Uterus (tissue), 4 donors: ENCODE data around the gene RTF2. TPM values are rescaled to one million over a fixed set of nuclear protein-coding genes. Genes with fewer than 3 reads are reported as not detected.

Experiments
- DNase-seq, 2 donors: peaks; one replicate each; pipeline ENCODE4 v3.0.0-alpha.2; 2019 to 2020
- H3K27ac ChIP-seq, 2 donors: fragments of 200-600 bp; sonication (generic); 1 replicate in 1 of 2; 2 replicates in 1 of 2; pipeline ENCODE4 v1.5.1; 2016 to 2018
- H3K27me3 ChIP-seq, 2 donors: fragments of 200-600 bp; sonication (generic); one replicate each; pipeline ENCODE4 v1.5.1; 2018 to 2019; ENCODE audit warnings: control low read depth in 1 of 2
- H3K36me3 ChIP-seq, 2 donors: fragments of 200-600 bp; sonication (generic); one replicate each; pipeline ENCODE4 v1.5.1; 2019; ENCODE audit warnings: control low read depth in 1 of 2
- H3K4me1 ChIP-seq, 2 donors: fragments of 200-600 bp; sonication (generic); one replicate each; pipeline ENCODE4 v1.5.1; 2018 to 2019; ENCODE audit warnings: control low read depth in 1 of 2
- H3K4me3 ChIP-seq, 2 donors: fragments of 200-600 bp; sonication (generic); 1 replicate in 1 of 2; 2 replicates in 1 of 2; pipeline ENCODE4 v1.5.1; 2018 to 2019; ENCODE audit warnings: mild to moderate bottlenecking in 1 of 2
- H3K9me3 ChIP-seq, 2 donors: fragments of 200-600 bp; sonication (generic); one replicate each; pipeline ENCODE4 v1.5.1; 2019; ENCODE audit warnings: control low read depth in 1 of 2
- CTCF ChIP-seq, 4 experiments: fragments of 200-600 bp in 2 of 4; fragments of 450-650 bp in 2 of 4; sonication (generic) in 2 of 4; IDR thresholded peaks; one replicate each; pipeline ENCODE4 v1.5.1; 2016 to 2019; ENCODE audit warnings: antibody characterized with exemption in 4 of 4, mild to moderate bottlenecking in 2 of 4, moderate library complexity in 1 of 4
- POLR2A ChIP-seq, 2 donors: fragments of 450-650 bp; IDR thresholded peaks; one replicate each; pipeline ENCODE4 v1.6.1; 2016; ENCODE audit warnings: antibody characterized with exemption in 2 of 2, mild to moderate bottlenecking in 1 of 2, moderate library complexity in 1 of 2
- intact Hi-C: fragments of 100-400 bp; cut with DNase I; formaldehyde crosslinking; loops from one replicate; pipeline ENCODE4 v1.15.1; 2023; ENCODE audit warnings: low total_unique reads
- total RNA-seq, 4 donors: library from RNA; depleted of rRNA in 3 of 4; stranded (reverse); fragments of >200 nt in 3 of 4; gene quantifications; one replicate each; pipeline versions ENCODE4 v1.1.0 to v1.2.4, GENCODE V29; 2014 to 2023
- donor health status: DM: yes; HTN: yes; CAD: no.

Gene RTF2
- total RNA-seq, 4 donors from 2014 or later, result 27.4 to 86.6 (median 69.6) TPM

- Histone ChIP-seq H3K4me3 (no peak overlapping the region), H3K36me3 (no peaks in the 10 kb centered on the region), H3K27ac (no peak overlapping the region), H3K27me3 (no peaks in the 10 kb centered on the region), H3K4me1 (no peaks in the 10 kb centered on the region), H3K9me3 (no peaks in the 10 kb centered on the region)
- DNase-seq, result no peak
- intact Hi-C loops, result no loop called here
- TF ChIP-seq POLR2A (IDR thresholded peaks at IDR 0.05), result no peak
- TF ChIP-seq CTCF (IDR thresholded peaks at IDR 0.05), result no peak
These were observed 45.0 kb downstream of the RTF2 start for GRCh38 chr20:56513161-56514150.

- no peak for TF ChIP-seq POLR2A (IDR thresholded peaks at IDR 0.05)
- TF ChIP-seq CTCF (IDR thresholded peaks at IDR 0.05), result no peak
- H3K4me1 ChIP-seq, result no peaks in the 10 kb centered on the region
- H3K27ac ChIP-seq, result no peak overlapping the region
- intact Hi-C loops, result no loop called here
- no peaks in the 10 kb centered on the region for H3K36me3 ChIP-seq
- peaks cover 0 to 23% of the 10 kb centered on the region in 2 donors for H3K9me3 ChIP-seq
- no peak overlapping the region for H3K4me3 ChIP-seq
- H3K27me3 ChIP-seq, result no peaks in the 10 kb centered on the region
- DNase-seq, result no peak
These were observed 48.2 kb downstream of the RTF2 start for GRCh38 chr20:56516631-56517030.

GRCh38 chr20:56517211-56517610, 48.8 kb downstream of the RTF2 start:
- intact Hi-C loops, result no loop called here
- Histone ChIP-seq H3K27ac (no peak overlapping the region), H3K9me3 (peaks cover 0 to 23% of the 10 kb centered on the region in 2 donors), H3K27me3 (no peaks in the 10 kb centered on the region), H3K4me1 (no peaks in the 10 kb centered on the region), H3K4me3 (no peak overlapping the region), H3K36me3 (no peaks in the 10 kb centered on the region)
- DNase-seq, result no peak
- TF ChIP-seq POLR2A (IDR thresholded peaks at IDR 0.05) (no peak), CTCF (IDR thresholded peaks at IDR 0.05) (no peak)

GRCh38 chr20:56517641-56518040, 49.2 kb downstream of the RTF2 start:
- Histone ChIP-seq H3K27ac (no peak overlapping the region), H3K27me3 (no peaks in the 10 kb centered on the region), H3K9me3 (peaks cover 0 to 23% of the 10 kb centered on the region in 2 donors), H3K36me3 (no peaks in the 10 kb centered on the region), H3K4me3 (no peak overlapping the region), H3K4me1 (no peaks in the 10 kb centered on the region)
- no peak for DNase-seq
- TF ChIP-seq POLR2A (IDR thresholded peaks at IDR 0.05) (no peak), CTCF (IDR thresholded peaks at IDR 0.05) (no peak)
- intact Hi-C loops, result no loop called here

- no peak for TF ChIP-seq CTCF (IDR thresholded peaks at IDR 0.05)
- no peak for TF ChIP-seq POLR2A (IDR thresholded peaks at IDR 0.05)
- DNase-seq, result no peak
- Histone ChIP-seq H3K36me3 (no peaks in the 10 kb centered on the region), H3K4me1 (no peaks in the 10 kb centered on the region), H3K4me3 (no peak overlapping the region), H3K9me3 (peaks cover 0 to 23% of the 10 kb centered on the region in 2 donors), H3K27ac (no peak overlapping the region), H3K27me3 (no peaks in the 10 kb centered on the region)
- intact Hi-C loops, result no loop called here
These were observed 49.7 kb downstream of the RTF2 start for GRCh38 chr20:56518126-56518525.
